Trophoblast cell (in vitro differentiated cells and primary cell): ENCODE measurements around the gene PDE6A.

ENCODE experiments used
- DNase-seq, 2 donors: peaks; one replicate each; pipeline ENCODE4 v3.0.0-alpha.2; 2016
- H2AFZ ChIP-seq: 2 replicates; pipeline ENCODE4 v1.6.1; 2013; ENCODE audit warnings: low read length, moderate library complexity, mild to moderate bottlenecking; ENCODE audit not compliant: insufficient read depth, poor library complexity
- H2AK5ac ChIP-seq: 2 replicates; pipeline ENCODE4 v1.6.1; 2013; ENCODE audit warnings: mild to moderate bottlenecking, low read length
- H2BK120ac ChIP-seq: 2 replicates; pipeline ENCODE4 v1.6.1; 2013; ENCODE audit warnings: low read length, mild to moderate bottlenecking, moderate library complexity; ENCODE audit not compliant: insufficient read depth, poor library complexity
- H2BK12ac ChIP-seq: 2 replicates; pipeline ENCODE4 v1.6.1; 2013; ENCODE audit warnings: mild to moderate bottlenecking, low read length, moderate library complexity
- H2BK5ac ChIP-seq: 2 replicates; pipeline ENCODE4 v1.6.1; 2013; ENCODE audit warnings: low read length, low read depth, moderate library complexity, mild to moderate bottlenecking; ENCODE audit not compliant: poor library complexity
- H3K14ac ChIP-seq: 2 replicates; pipeline ENCODE4 v1.6.1; 2013; ENCODE audit warnings: mild to moderate bottlenecking, low read length
- H3K18ac ChIP-seq: 2 replicates; pipeline ENCODE4 v1.6.1; 2013; ENCODE audit warnings: mild to moderate bottlenecking, low read length
- H3K23ac ChIP-seq: 2 replicates; pipeline ENCODE4 v1.6.1; 2013; ENCODE audit warnings: low read length
- H3K27ac ChIP-seq: 2 replicates; pipeline ENCODE4 v1.5.1; 2013; ENCODE audit warnings: low read depth, mild to moderate bottlenecking, inconsistent platforms, low read length, moderate library complexity
- H3K27me3 ChIP-seq: 2 replicates; pipeline ENCODE4 v1.6.1; 2013; ENCODE audit warnings: inconsistent platforms, mild to moderate bottlenecking, low read length, moderate library complexity; ENCODE audit not compliant: insufficient read depth
- H3K36me3 ChIP-seq, 2 experiments: 1 replicate in 1 of 2; 2 replicates in 1 of 2; pipeline ENCODE4 v1.6.1; 2013; ENCODE audit warnings: low read length in 2 of 2, mild to moderate bottlenecking in 2 of 2, moderate library complexity in 1 of 2; ENCODE audit not compliant: insufficient read depth in 2 of 2, control insufficient read depth in 1 of 2
- H3K4ac ChIP-seq: 2 replicates; pipeline ENCODE4 v1.6.1; 2013; ENCODE audit warnings: low read depth, mild to moderate bottlenecking, low read length, moderate library complexity
- H3K4me1 ChIP-seq, 2 experiments: 1 replicate in 1 of 2; 2 replicates in 1 of 2; pipeline ENCODE4 v1.6.1; 2013; ENCODE audit warnings: low read length in 2 of 2, mild to moderate bottlenecking in 2 of 2, moderate library complexity in 1 of 2; ENCODE audit not compliant: insufficient read depth in 2 of 2, control insufficient read depth in 1 of 2
- H3K4me2 ChIP-seq: 2 replicates; pipeline ENCODE4 v1.6.1; 2013; ENCODE audit warnings: inconsistent platforms, mild to moderate bottlenecking, low read length, moderate library complexity
- H3K4me3 ChIP-seq: 2 replicates; pipeline ENCODE4 v1.5.1; 2013; ENCODE audit warnings: mild to moderate bottlenecking, low read depth, low read length, inconsistent platforms
- H3K79me1 ChIP-seq: one replicate; pipeline ENCODE4 v1.6.1; 2013; ENCODE audit warnings: low read length
- H3K79me2 ChIP-seq: 2 replicates; pipeline ENCODE4 v1.6.1; 2013; ENCODE audit warnings: low read length, mild to moderate bottlenecking; ENCODE audit not compliant: control insufficient read depth, insufficient read depth, poor library complexity
- H3K9ac ChIP-seq: 2 replicates; pipeline ENCODE4 v1.6.1; 2013; ENCODE audit warnings: mild to moderate bottlenecking, low read length
- H3K9me3 ChIP-seq: 2 replicates; pipeline ENCODE4 v1.6.1; 2013; ENCODE audit warnings: low read depth, mild to moderate bottlenecking, control low read depth, inconsistent platforms, low read length; ENCODE audit not compliant: insufficient read depth
- H4K12ac ChIP-seq: 2 replicates; pipeline ENCODE4 v1.6.1; 2013; ENCODE audit warnings: low read depth, mild to moderate bottlenecking, low read length, moderate library complexity
- H4K8ac ChIP-seq: 2 replicates; pipeline ENCODE4 v1.6.1; 2013; ENCODE audit warnings: low read depth, mild to moderate bottlenecking, low read length, moderate library complexity
- H4K91ac ChIP-seq: one replicate; pipeline ENCODE4 v1.6.1; 2013; ENCODE audit warnings: low read depth, mild to moderate bottlenecking, low read length, moderate library complexity
- WGBS: extraction: QIAGEN DNeasy Blood & Tissue Kit; methylation state at CpG from one replicate; pipeline ENCODE4 v1.1.7; 2013; ENCODE audit warnings: missing lambda C conversion rate; ENCODE audit not compliant: insufficient read length, insufficient coverage; ENCODE audit errors: extremely low coverage; 5-methylcytosine and 5-hydroxymethylcytosine counted together

Gene PDE6A

GRCh38 chr5:149827546-149827945 lies 117.0 kb downstream of the PDE6A start:
- no peaks in the 10 kb centered on the region for H3K36me3 ChIP-seq
- peak overlapping the region; percentile 91 for H2BK12ac ChIP-seq
- H3K14ac ChIP-seq, result peak overlapping the region; percentile 65
- no peak overlapping the region for H4K12ac ChIP-seq
- no peaks in the 10 kb centered on the region for H3K9me3 ChIP-seq
- peaks cover 10% of the 10 kb centered on the region for H3K79me1 ChIP-seq
- H2BK5ac ChIP-seq, result peak overlapping the region; percentile 73
- H3K27ac ChIP-seq, result peak overlapping the region; percentile 36
- peak; percentile 94 to 98 for DNase-seq
- H3K4me2 ChIP-seq, result no peak overlapping the region
- peaks cover 15 to 21% of the 10 kb centered on the region in 2 experiments for H3K4me1 ChIP-seq
- H3K27me3 ChIP-seq, result no peaks in the 10 kb centered on the region
- no peak overlapping the region for H2AFZ ChIP-seq
- H3K4ac ChIP-seq, result no peak overlapping the region
- WGBS, result no CpG with 5 or more reads among the region's 5 CpGs
- no peak overlapping the region for H3K18ac ChIP-seq
- H3K23ac ChIP-seq, result no peak overlapping the region
- no peak overlapping the region for H3K4me3 ChIP-seq
- no peak overlapping the region for H3K9ac ChIP-seq
- H2AK5ac ChIP-seq, result no peak overlapping the region
- H3K79me2 ChIP-seq, result peaks cover 4% of the 10 kb centered on the region
- H4K91ac ChIP-seq, result peak overlapping the region; percentile 88
- H2BK120ac ChIP-seq, result peak overlapping the region; percentile 82
- H4K8ac ChIP-seq, result peak overlapping the region; percentile 47

- Histone ChIP-seq H3K27me3 (no peaks in the 10 kb centered on the region), H4K12ac (no peak overlapping the region), H3K4me2 (no peak overlapping the region), H3K4me3 (no peak overlapping the region), H3K79me1 (peaks cover 10% of the 10 kb centered on the region), H3K4ac (no peak overlapping the region), H3K79me2 (peaks cover 4% of the 10 kb centered on the region), H3K4me1 (peaks cover 15 to 21% of the 10 kb centered on the region in 2 experiments), H3K23ac (no peak overlapping the region), H2BK120ac (no peak overlapping the region), H2BK12ac (no peak overlapping the region), H4K91ac (no peak overlapping the region), H3K9ac (no peak overlapping the region), H3K9me3 (no peaks in the 10 kb centered on the region), H3K27ac (peak overlapping the region; percentile 21), H3K36me3 (no peaks in the 10 kb centered on the region), H3K18ac (no peak overlapping the region), H2AFZ (no peak overlapping the region), H2AK5ac (no peak overlapping the region), H2BK5ac (no peak overlapping the region), H4K8ac (no peak overlapping the region), H3K14ac (no peak overlapping the region)
- no peak for DNase-seq
- no CpG with 5 or more reads among the region's 5 CpGs for WGBS
These were observed 117.5 kb downstream of the PDE6A start for GRCh38 chr5:149827086-149827485.

GRCh38 chr5:149826574-149826973 lies 118.0 kb downstream of the PDE6A start:
- Histone ChIP-seq H3K18ac (no peak overlapping the region), H3K4me3 (no peak overlapping the region), H3K9me3 (no peaks in the 10 kb centered on the region), H4K91ac (no peak overlapping the region), H4K12ac (no peak overlapping the region), H3K14ac (no peak overlapping the region), H2AFZ (no peak overlapping the region), H2BK5ac (no peak overlapping the region), H3K27ac (no peak overlapping the region), H3K4me1 (peaks cover 15 to 21% of the 10 kb centered on the region in 2 experiments), H3K4ac (no peak overlapping the region), H4K8ac (no peak overlapping the region), H2AK5ac (no peak overlapping the region), H3K9ac (no peak overlapping the region), H3K79me1 (peaks cover 10% of the 10 kb centered on the region), H3K27me3 (no peaks in the 10 kb centered on the region), H3K23ac (no peak overlapping the region), H3K79me2 (peaks cover 4% of the 10 kb centered on the region), H2BK120ac (no peak overlapping the region), H3K4me2 (no peak overlapping the region), H2BK12ac (no peak overlapping the region), H3K36me3 (no peaks in the 10 kb centered on the region)
- no peak for DNase-seq
- WGBS, result no CpG with 5 or more reads among the region's 9 CpGs

GRCh38 chr5:149824846-149825245 lies 119.7 kb downstream of the PDE6A start:
- no peak overlapping the region for H3K18ac ChIP-seq
- no peaks in the 10 kb centered on the region for H3K36me3 ChIP-seq
- H2BK120ac ChIP-seq, result no peak overlapping the region
- H3K27ac ChIP-seq, result no peak overlapping the region
- no peak overlapping the region for H4K12ac ChIP-seq
- H3K79me2 ChIP-seq, result peaks cover 4% of the 10 kb centered on the region
- H3K9me3 ChIP-seq, result no peaks in the 10 kb centered on the region
- H2AK5ac ChIP-seq, result no peak overlapping the region
- H2BK5ac ChIP-seq, result no peak overlapping the region
- no peak overlapping the region for H3K4me3 ChIP-seq
- DNase-seq, result no peak
- no peak overlapping the region for H4K91ac ChIP-seq
- no peak overlapping the region for H4K8ac ChIP-seq
- no peak overlapping the region for H3K4ac ChIP-seq
- no peak overlapping the region for H3K4me2 ChIP-seq
- H3K79me1 ChIP-seq, result peaks cover 10% of the 10 kb centered on the region
- no peak overlapping the region for H3K14ac ChIP-seq
- no CpG with 5 or more reads among the region's 16 CpGs for WGBS
- H2BK12ac ChIP-seq, result no peak overlapping the region
- H3K23ac ChIP-seq, result no peak overlapping the region
- peaks cover 12 to 21% of the 10 kb centered on the region in 2 experiments for H3K4me1 ChIP-seq
- H3K27me3 ChIP-seq, result no peaks in the 10 kb centered on the region
- no peak overlapping the region for H2AFZ ChIP-seq
- no peak overlapping the region for H3K9ac ChIP-seq
